Measurements from ENCODE around the gene DNAJC13.
"Not testable (repeated sequence)": the region's sequence is repeated elsewhere in the genome, so short reads cannot be mapped to it uniquely, and the experiment has no call there.

Gene DNAJC13

DNA sequence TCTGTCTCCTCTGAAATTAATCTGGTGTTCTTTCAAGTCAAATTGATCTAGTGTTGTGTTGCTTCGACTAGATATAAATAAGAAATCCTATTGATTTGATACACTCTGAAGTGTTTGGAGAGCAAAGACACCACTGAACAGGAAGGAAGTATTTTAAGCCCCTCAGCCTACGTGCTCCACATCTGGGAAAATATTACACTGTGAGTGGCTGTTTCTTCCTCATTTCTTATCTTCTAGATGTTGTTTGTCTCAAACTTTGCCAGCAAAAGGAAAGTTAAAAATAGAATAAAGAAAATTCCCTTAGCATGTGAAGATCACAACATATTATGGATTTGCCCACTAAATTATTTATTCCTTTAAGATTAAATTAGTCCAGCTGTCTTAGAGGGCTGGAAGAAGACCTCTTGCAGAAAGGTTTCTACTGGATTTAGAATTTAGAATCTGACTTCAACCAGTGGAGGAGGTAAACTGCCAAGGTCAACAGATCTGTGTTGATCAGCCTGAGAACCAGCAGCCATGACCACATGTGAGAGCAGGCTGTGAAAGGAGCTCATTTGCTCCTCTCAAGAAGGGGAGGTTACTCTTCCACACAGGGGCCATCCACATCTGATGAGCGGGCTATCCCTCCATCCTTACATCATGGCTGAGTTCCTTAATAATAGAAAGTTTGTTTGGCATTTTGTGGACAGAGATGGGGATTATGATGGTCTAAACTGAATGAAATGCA lies 133.4 kb downstream of the DNAJC13 start:
- no peak for DNase-seq

DNA sequence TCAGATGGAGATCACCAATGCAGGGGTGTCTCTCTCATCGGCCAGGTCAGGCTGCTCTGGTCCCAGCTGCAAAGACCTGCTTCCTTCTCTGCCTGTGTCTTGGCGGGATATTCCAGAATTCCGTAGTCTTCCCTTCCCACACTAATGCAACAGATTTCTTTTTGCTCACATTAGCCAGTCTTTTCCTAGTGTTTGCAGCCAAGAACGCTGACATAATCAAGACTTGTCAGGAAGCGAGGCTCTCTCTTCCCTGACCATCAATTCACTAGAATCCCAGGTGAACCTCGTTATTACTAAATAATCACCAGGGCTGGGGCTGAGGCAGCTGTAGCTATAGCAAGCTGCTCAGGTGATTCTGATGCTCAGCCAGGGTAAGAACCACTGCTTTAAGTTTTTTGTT lies 136.5 kb downstream of the DNAJC13 start:
- DNase-seq, result no peak

DNA sequence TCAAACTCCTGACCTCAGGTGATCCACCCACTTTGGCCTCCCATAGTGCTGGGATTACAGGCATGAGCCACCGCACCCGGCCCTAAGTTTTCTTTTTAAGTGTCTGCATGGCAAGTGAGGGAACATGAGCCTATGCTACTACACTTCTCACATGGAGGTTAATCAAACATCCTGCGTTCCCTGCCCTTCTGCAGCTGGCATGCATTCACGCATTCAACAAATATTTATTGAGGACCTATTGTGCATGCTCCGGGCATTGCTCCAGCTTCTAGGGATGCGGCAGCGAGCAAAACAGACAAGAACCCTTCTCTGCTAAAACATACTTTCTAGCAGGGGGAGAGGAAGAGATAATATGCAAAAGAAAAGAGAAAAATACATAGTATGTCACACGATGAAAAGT lies 137.1 kb downstream of the DNAJC13 start:
- peak; percentile 34 for DNase-seq

DNA sequence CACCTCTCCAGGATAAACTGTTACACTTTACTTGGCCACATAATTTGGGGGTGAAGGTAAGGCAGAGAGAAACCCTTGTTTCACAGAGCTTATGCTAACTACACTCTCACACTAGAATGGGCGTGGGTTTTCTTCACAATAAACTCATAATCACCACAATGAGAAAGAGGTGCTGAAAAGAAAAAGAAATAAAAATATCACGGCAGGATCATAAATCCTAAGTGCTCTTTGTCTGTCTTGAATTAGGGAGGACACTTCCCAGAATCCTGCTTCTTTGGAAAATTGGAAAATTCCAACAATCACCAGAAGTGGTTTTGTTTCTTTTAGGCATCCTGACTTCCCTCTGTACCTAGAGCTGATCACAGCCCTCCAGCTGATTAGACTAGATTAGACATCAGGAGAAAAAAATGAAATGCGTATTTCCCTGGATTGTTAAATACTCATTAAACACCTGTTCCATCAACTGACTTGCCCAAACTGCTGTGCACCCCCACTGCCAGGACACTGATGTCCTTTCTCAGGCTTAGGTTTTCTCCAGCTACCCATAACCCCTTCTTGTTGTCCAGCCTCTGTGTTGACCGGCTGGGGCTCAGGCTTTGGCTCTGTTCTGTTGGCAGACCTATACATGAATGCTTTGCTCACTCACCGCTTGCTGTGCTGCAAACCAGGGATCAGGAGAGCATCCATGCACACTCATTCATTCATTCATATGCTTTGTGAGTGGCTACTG lies 138.2 kb downstream of the DNAJC13 start:
- no peak for DNase-seq

DNA sequence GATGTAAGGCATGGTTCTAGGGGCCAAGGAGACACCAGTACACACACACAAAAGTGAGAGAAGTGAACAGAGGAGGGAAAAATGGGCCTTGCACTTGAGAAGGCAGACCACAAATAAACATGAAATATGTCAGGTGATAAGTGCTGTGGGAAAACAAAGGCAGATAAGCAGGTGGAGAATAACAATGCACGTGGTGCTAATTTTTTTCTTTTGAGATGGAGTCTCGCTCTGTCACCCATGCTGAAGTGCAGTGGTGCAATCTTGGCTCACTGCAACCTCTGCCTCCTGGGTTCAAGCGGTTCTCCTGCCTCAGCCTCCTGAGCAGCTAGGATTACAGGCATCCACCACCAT lies 138.7 kb downstream of the DNAJC13 start:
- DNase-seq, result not testable (repeated sequence)

DNA sequence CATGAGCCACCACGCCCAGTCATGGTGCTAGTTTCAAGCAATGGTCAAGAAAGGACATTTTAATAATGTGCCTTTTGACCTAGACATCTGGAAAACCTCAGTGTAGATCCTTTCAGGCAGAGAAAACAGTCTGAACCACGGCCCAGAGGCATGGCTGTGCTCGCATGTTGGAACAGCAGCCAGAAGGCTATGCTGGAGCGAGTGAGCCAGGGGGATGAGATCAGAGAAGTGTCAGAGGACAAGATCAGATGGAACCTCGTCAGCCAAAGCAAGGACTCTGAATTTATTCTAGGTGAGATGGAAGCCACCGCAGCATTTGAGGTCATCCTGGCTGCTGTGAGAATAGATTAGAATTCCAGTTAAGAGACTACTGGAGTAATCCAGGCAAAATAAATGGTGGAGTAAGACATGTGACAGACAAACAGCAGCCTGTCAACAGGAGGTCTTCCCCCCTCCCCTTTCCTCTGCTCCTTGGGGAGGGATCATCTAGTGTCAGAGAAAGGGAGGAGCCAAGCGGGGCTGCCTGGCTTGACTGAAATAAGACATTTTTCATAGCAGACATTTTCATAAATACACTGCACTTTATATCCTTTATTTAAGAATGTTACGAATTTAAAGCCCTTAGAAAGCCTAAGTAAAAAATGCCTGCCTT lies 139.3 kb downstream of the DNAJC13 start:
- DNase-seq, result no peak

DNA sequence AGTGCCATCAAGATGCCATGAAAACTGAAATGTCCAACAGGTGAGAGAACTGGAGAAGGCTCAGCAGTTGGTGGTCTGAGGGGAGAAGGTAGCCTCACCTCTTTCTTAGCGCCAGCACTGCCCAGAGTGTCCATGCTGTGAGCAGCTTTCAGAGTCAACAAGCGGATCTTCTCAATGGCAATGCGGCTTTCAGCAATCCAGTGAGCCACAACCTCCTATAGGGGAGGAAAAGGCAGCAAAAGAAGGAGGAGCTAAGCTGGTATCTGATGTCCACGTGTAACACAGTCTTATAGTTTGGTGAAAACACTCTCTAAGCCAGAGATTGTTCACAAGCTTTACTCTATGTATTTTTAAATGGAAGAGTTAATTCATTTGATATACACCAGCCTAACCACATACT lies 143.7 kb downstream of the DNAJC13 start:
- no peak for DNase-seq

DNA sequence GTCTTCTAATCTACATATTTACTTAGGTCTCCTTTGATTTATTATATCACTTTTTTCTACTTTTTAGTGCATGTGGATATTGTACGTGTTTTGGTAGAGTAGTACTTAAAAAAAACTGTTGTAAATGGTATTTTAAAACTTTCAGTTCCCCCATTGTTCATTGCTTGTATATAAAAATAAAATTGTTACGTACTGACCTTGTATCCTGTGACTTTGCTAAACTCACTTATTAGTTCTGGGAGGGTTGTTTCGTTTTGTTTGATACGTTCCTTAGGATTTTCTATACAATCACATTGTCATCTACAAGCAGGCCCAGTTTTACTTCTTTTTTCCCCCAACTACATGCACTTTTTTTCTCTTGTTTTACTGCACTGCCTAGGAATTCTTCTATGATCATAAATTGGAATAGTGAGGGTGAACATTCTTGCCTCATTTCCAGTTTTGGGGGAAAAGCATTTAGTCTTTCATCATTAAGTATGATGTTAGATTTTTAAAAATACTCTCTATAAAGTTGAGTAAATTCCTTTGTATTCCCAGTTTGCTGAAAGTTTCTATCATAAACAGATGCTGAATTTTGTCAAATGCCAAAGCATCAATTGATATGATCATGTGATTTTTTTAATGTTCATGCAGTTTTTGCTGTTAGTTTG lies 146.2 kb downstream of the DNAJC13 start:
- no peak for DNase-seq

DNA sequence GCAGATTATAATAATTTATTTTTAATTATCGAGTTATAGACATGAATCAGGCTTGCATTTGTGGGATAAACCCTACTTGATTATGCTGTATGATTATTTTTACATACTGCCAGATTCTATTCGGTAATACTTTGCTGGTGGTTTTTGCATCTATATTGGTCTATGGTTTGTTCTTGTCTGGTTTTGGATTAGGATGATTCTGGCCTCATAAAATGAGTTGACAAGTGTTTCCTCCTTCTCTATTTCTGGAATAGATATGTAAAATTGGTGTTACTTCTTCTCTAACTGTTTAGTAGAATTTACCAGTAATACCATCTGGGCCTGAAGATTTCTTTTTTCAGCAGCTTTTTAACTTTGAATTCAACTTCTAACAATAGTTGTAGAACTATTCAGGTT lies 146.8 kb downstream of the DNAJC13 start:
- no peak for DNase-seq

DNA sequence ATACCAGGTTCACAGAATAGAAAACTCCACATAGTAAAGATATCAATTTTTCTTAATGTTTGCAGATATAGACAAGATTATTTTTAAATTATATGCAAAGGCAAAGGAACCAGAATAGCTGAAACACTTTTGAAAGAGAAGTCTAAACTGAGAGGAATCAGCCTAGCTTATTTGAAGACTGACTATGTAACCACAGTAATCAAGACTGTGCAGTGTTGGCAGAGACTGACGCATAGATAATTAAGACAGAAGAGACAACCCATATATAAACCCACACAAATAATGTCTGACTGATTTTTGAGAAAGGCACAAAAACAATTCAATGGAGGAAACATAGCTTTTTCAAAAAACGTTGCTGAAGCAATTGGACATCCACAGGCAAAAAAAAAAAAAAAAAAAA lies 151.1 kb downstream of the DNAJC13 start:
- no peak for DNase-seq

DNA sequence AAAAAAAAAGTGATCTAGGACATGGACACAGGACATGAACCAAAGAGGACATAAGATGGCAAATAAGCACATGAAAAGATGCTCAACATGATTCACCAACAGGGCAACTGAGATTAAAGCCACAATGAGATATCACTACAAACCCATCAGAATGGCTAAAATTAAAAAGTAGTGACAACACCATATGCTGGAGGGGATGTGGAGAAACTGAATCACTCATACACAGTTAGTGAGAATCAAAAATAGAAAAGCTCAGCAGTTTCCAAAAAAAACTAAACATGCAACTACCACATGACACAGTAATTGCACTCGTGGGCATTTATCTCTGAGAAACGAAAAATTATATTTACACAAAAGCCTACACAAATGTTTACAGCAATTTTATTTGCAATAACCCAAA lies 151.9 kb downstream of the DNAJC13 start:
- DNase-seq, result no peak

DNA sequence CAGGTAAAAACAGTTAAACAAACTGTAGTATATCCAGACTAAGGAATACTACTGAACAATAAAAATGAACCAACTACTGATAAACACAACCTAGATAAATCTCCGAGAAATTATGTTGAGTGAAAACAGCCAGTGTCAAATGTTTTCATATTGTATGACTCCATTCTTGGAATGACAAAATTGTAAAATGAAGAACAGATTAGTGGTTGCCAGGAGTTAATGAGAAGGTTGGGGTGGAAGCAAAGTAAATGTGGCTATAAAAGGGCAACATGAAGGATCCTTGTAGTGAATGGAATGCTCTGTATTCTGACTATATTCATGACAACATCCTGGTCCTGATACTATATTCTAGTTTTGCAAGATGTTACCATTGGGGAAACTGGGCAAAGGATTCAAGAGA lies 152.3 kb downstream of the DNAJC13 start:
- no peak for DNase-seq

DNA sequence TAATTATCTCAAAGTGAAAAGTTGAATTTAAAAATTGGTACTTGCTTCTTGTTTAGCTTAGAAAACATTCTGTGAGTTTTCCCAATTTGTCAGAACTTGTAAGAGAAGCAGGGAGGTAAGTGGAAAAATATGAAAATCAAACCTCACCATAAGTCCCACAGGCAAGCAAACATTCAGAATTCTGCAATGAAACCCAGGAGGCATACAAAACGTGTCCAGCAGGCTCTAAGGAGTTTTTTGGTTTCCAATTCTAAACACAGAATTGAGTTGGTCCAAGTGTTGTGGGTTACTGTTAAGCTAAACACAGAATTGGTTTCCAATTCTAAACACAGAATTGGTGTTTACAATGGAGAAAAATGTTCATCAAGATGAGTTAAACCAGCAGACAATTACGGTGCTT lies 152.7 kb downstream of the DNAJC13 start:
- no peak for DNase-seq

DNA sequence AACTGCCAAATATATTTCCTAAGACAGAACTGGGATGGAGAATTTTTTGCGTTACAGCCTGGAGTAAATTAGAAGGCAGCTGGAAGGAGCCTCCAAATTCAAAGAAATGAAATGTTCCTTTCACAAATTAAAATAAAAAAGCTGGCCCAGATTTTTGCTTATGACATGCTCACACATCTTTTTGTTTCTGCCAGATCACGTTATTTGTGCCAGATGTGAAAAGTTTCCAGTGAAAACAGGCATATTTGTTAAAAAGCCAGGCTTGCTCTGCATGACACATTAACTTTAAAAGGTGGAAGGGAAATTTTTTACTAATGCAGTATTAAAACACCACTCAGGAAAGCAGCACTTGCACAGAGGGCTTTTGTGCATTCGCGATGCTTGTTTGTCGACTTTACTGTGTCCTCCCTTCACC lies 156.5 kb downstream of the DNAJC13 start:
- no peak for DNase-seq

DNA sequence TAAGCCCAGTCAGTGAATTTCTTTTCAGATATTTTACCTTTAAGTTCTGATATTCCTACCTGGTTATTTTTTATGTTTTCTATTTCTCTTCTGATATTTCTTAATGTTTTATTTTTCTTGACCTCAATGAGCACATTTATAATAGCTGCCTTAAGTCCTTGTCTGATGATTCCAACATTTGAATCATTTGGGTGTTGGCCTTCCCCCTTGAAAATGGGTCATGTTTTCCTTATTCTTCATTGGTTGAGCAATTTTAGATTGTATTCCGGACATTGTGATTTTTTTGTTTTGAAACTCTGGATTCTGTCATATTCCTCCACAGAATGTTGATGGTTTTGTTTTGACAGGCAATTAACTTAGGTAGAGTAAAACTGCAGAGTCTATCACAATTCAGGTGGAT lies 170.1 kb downstream of the DNAJC13 start:
- no peak for DNase-seq

All from NCI-H1105 (cell line).